ENCODE results near the gene STK39.

Gene STK39

GRCh38 chr2:168181825-168182224 lies 65.6 kb downstream of the STK39 start:
- DNase-seq, result peak; percentile 32

- DNase-seq, result peak; percentile 61
These were observed 66.5 kb downstream of the STK39 start for GRCh38 chr2:168180914-168181313.

DNA sequence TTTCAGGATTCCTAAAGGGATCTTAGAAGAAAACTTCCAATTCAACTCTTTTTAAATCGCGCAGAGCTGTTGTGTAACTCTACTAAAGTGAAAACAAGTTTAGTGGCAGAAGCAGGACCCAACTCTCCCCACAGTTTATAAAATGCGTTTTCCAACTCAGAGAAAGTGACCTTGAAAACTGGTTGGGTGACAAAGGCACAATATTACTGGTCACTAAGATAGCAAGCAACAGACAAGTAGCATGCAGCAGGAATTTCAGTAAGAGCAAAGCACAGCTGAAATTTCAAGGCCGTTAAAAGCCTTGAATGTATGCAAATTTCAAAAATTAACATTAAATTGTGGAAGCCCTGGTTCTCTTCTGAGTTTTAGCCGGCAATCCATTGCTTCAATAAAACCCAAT lies 66.9 kb downstream of the STK39 start:
- peak; percentile 14 for DNase-seq

GRCh38 chr2:168179592-168179991 lies 67.8 kb downstream of the STK39 start:
- DNase-seq, result peak; percentile 37

DNA sequence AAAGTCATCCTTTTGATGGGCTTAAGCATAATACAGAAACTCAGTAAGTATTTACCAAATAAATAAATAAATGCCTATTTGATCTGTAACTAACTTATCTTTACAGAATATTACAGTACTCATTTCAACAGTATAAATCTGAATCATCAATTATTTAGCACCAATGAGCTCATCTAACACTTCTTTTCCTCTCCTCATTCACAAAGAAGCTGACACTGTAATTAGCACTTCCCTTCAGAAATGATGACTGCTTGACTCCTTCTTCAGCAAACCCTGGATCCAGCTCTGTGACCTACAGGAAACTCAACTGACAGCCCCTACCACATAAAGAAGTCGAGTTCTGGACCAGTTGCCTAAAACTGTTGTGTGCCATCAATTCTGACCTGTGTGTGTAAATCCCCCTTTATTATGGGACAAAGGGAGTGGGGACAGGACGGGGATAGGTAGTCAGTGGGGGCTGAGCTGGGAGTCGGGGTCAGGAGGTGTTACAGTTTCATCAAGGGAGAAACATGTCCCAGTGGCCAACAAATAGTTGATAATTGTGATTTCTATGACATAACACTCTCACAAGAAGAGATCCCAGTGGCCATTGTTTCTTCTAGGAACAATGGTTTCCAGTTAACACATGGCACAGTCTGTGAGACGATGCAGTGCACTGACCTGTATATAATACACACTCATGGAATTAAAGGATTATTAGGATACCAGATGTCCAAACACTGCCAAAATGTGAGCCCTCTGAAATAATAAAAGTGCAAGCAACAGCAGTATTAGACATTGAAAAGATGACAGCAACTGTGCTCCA lies 68.7 kb downstream of the STK39 start:
- DNase-seq, result no peak

DNA sequence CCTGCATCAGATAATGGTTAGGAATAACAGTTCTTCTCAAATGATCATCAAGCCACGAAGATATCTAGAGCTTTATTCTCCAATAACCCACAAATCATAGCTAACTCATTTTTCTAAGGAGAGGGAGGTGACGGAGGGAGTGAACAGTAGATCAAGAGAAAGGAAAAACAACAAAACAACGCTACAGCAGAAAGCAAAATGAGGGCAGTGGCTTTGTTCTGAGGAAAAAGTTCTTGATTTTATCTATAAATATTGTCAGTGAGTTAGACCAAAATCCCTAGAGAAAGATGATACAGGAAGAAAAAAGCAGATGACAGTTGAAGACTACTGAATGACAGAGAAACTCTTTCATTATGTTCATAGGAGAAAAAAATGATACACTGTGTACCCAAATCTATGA lies 71.0 kb downstream of the STK39 start:
- DNase-seq, result no peak

GRCh38 chr2:168175469-168175868 lies 71.9 kb downstream of the STK39 start:
- DNase-seq, result no peak

- DNase-seq, result no peak
These were observed 72.6 kb downstream of the STK39 start for GRCh38 chr2:168174756-168175155.

- no peak for DNase-seq
These were observed 75.3 kb downstream of the STK39 start for GRCh38 chr2:168172071-168172470.

- no peak for DNase-seq
These were observed 76.2 kb downstream of the STK39 start for GRCh38 chr2:168171059-168171762.

- no peak for DNase-seq
These were observed 78.2 kb downstream of the STK39 start for GRCh38 chr2:168169097-168169745.

DNA sequence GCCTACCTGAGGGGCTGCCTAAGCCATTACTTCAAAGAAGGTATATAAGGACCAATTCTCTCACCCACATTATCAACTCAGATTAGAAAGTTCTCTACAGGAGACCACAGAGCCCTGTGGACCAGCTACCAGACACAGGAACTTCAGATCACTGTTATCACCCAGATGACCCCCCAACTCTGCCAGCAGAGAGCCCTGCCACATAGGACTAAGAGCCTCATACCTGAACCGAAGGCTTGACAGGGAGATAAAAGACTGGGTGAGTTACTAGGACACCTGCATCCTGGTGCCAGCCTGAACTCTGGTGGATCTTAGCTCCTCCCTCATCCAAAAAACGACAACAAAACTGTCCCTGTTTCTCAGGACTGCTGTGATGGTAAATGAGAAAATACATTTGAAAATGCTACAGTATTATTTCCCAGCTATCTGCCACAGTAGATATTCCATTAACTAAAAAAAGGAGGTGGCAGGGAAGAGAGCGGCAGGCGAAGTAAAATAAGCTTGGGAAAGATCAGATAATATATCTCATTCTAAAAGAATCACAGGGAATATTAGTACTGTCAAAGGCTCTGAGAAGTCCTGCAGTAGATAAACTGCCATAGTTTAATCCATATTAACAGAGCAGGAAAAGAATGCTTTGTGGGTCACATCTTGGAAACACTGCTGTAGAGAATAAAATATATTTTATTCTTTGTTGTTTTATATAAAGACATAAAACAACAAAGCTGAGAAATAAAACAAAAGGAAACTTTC lies 79.7 kb downstream of the STK39 start:
- no peak for DNase-seq

GRCh38 chr2:168166902-168167510 lies 80.4 kb downstream of the STK39 start:
- DNase-seq, result no peak

DNA sequence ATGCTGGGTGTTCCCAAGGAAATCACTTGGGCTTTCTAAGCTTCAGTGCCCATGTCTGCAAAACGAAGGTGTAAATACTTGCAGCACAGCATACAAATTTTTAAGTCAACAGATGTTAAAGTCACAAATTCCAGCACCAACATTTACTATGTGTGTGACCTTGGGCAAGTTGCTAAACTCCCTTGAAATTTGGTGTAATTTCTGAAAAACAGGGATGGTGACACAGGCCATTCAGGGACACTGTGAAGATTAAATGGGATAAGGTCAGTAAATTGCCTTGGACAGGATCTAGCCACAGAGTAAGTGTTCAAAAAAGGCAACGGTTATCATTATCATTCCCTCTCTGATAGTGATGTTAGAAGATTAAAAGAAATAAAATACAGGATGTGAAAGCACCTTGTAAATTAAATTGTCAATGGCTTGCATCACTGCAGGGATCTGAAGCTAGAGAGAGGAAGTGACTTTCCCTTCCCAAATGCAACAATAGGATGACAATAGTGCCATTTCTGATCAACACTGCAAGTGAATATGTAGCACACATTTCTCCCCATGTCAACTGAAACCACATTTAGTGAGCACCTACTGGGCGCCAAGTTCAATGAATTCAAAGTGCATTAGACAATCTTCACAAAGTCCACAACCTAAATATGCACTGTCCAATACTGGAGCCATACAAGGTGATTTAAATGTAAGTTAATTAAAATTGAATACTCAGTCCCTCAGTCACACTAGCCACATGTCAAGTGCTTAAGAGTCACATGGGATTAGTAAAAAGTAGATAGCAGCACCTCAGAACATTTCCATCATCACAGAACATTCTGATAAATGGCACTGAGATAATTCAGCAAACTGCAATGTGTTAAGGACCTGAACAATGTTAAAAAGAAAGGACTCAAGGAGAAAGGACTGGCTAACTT lies 81.2 kb downstream of the STK39 start:
- no peak for DNase-seq

DNA sequence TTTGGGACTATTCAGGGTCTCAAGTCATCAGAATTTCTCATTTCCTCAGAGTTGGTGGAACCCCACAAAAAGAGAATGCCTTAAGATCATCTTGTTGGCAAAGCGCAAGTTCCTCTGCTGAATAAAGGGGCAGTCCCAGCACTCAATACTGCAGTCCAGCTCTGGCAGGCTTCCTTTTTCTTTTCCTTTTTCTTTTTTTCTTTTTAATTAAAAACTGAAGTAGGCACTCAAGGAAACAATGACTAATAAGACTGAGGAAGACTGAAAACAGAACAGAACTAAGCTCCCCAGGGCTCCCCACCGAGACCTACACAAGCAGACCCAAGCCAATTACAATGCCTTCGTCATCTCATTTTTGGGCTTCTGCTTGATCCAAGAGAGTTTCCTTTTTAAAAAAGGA lies 82.0 kb downstream of the STK39 start:
- DNase-seq, result no peak

DNA sequence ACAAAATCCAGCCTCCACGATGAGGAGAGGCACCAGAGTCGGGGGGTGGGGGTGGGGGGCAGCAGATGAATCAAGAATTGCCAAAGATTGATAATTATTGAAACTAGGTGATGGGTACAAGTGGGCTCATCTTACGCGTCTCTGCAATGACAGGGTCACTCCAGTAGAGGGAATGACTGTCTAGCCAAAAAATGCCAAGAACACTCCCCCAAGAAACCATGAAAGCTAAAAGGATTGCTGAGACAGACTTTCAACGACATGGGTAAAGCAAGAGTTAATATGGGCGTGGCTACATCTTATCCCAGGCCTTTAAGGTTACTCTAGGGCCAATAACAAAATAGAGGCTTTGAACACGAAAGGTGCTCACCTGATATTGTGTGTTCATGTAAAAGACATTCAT lies 86.5 kb downstream of the STK39 start:
- peak; percentile 37 for DNase-seq

- DNase-seq, result no peak
These were observed 87.4 kb downstream of the STK39 start for GRCh38 chr2:168159754-168160585.

GRCh38 chr2:168158586-168158985 lies 88.8 kb downstream of the STK39 start:
- DNase-seq, result no peak

DNA sequence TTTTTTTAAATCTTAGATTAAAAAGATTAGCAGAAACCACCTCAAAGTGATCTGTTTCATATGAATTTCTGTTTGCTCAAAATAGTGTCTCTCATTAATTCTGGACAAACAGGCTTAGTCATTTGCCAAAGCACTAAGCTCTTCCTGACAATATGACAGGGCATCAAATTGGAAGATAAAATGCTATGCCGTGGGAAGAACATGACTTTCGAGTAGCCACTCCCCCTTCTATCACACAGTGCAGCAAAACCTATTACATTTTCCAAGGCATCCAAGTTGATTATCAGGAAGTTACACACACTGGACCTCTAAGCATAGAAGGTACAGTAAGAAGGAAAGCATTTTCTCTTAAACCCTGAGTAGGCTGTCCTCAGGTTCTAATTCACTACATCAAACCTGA lies 89.5 kb downstream of the STK39 start:
- no peak for DNase-seq

- no peak for DNase-seq
These were observed 90.3 kb downstream of the STK39 start for GRCh38 chr2:168157070-168157469.

DNA sequence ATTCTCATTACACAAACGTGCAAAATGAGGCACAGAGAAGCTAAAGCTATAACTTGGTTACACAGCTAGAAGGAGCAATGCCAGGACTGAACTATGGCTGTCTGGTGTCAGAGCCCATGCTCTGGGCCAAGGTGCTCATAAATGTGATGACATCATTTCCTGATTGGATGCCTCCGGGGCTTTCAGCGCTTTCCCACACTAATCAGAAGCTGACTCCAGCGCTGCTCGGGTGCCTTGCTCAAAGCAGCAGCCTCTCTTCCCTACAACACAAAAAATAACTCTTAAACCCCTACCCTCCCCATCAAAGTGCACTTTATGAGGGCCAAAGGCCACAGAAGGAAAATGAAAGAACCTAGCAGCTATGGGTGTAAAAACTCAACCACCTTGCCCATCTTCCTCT lies 90.7 kb downstream of the STK39 start:
- DNase-seq, result no peak
